Hepatocyte (in vitro differentiated cells): ENCODE data around the gene UBE2O. TPM values are rescaled to one million over a fixed set of nuclear protein-coding genes. Genes with fewer than 3 reads are reported as not detected.

ENCODE experiments used
- DNase-seq: peaks from one replicate; pipeline ENCODE4 v3.0.0-alpha.2; 2016; ENCODE audit warnings: low spot score
- H2AFZ ChIP-seq: fragments of 200-600 bp; sonication (generic); 2 replicates; pipeline ENCODE4 v1.6.0; 2016; ENCODE audit warnings: antibody characterized with exemption, mild to moderate bottlenecking
- H3K27ac ChIP-seq: fragments of 200-600 bp; sonication (generic); 2 replicates; pipeline ENCODE4 v1.5.1; 2016; ENCODE audit warnings: mild to moderate bottlenecking
- H3K27me3 ChIP-seq: fragments of 200-600 bp; sonication (generic); 2 replicates; pipeline ENCODE4 v1.6.1; 2016
- H3K36me3 ChIP-seq: fragments of 200-600 bp; sonication (generic); replicated peaks from 2 replicates; pipeline ENCODE4 v1.5.1; 2016; ENCODE audit warnings: low read depth; ENCODE audit not compliant: insufficient read depth
- H3K4me1 ChIP-seq: fragments of 200-600 bp; sonication (generic); 2 replicates; pipeline ENCODE4 v1.5.1; 2016; ENCODE audit warnings: mild to moderate bottlenecking, moderate library complexity; ENCODE audit not compliant: insufficient read depth
- H3K4me2 ChIP-seq: fragments of 200-600 bp; sonication (generic); 2 replicates; pipeline ENCODE4 v1.6.0; 2016
- H3K4me3 ChIP-seq: fragments of 200-600 bp; sonication (generic); 2 replicates; pipeline ENCODE4 v1.5.1; 2016; ENCODE audit warnings: mild to moderate bottlenecking
- H3K79me2 ChIP-seq: fragments of 200-600 bp; sonication (generic); 2 replicates; pipeline ENCODE4 v1.6.0; 2017; ENCODE audit warnings: mild to moderate bottlenecking
- H3K9me2 ChIP-seq: fragments of 200-600 bp; sonication (generic); replicated peaks from 2 replicates; pipeline ENCODE4 v1.6.0; 2017; ENCODE audit warnings: mild to moderate bottlenecking; ENCODE audit not compliant: insufficient read depth
- H3K9me3 ChIP-seq: fragments of 200-600 bp; sonication (generic); 2 replicates; pipeline ENCODE4 v1.5.1; 2016; ENCODE audit warnings: low read depth, mild to moderate bottlenecking
- H4K20me1 ChIP-seq: fragments of 200-600 bp; sonication (generic); 2 replicates; pipeline ENCODE4 v1.6.0; 2016; ENCODE audit warnings: mild to moderate bottlenecking; ENCODE audit not compliant: insufficient read depth, poor library complexity, severe bottlenecking
- CTCF ChIP-seq: fragments of 200-600 bp; sonication (generic); IDR thresholded peaks from 2 replicates; pipeline ENCODE4 v1.5.1; 2016; ENCODE audit warnings: antibody characterized with exemption, mild to moderate bottlenecking; ENCODE audit not compliant: poor library complexity
- EZH2 ChIP-seq: fragments of 200-600 bp; sonication (generic); IDR thresholded peaks from 2 replicates; pipeline ENCODE4 v1.6.1; 2016; ENCODE audit warnings: antibody characterized with exemption, mild to moderate bottlenecking, borderline replicate concordance
- EZH2phosphoT487 ChIP-seq: fragments of 200-600 bp; sonication (generic); IDR thresholded peaks from one replicate; pipeline ENCODE4 v1.6.1; 2018; ENCODE audit warnings: antibody characterized with exemption, mild to moderate bottlenecking, low read depth, moderate library complexity; ENCODE audit not compliant: unreplicated experiment, severe bottlenecking
- WGBS: methylation state at CpG from one replicate; pipeline ENCODE4 v1.1.6; 2016; ENCODE audit warnings: low lambda C conversion rate; ENCODE audit errors: missing lambda C conversion rate; 5-methylcytosine and 5-hydroxymethylcytosine counted together
- polyA plus RNA-seq: library from polyadenylated mRNA; unstranded; fragments of >200 nt; fragmentation: Nextera tagmentation; extraction: Ambion mirVana; gene quantifications from 2 replicates; pipeline ENCODE4 v1.2.1, GENCODE V29; 2016
- total RNA-seq: library from RNA; depleted of rRNA; stranded (reverse); fragments of >200 nt; gene quantifications from 2 replicates; pipeline ENCODE4 v1.2.3, GENCODE V29; 2014

Gene UBE2O
- total and polyA plus RNA-seq, 2 experiments from 2014 or later, result 9.7 to 15.2 TPM

GRCh38 chr17:76451506-76451905 lies 1.4 kb downstream of the UBE2O start:
- H3K4me2 ChIP-seq, result peak overlapping the region; percentile 92
- H3K36me3 ChIP-seq, result no peaks in the 10 kb centered on the region
- no peak overlapping the region for H3K4me3 ChIP-seq
- peaks cover 39% of the 10 kb centered on the region for H4K20me1 ChIP-seq
- no peaks in the 10 kb centered on the region for H3K27me3 ChIP-seq
- no peak overlapping the region for H3K27ac ChIP-seq
- no peaks in the 10 kb centered on the region for H3K9me3 ChIP-seq
- TF ChIP-seq EZH2phosphoT487 (no peak), EZH2 (no peak), CTCF (no peak)
- no peaks in the 10 kb centered on the region for H3K9me2 ChIP-seq
- no peak for DNase-seq
- 56% methylated on average over 6 of the region's 6 CpGs for WGBS
- H3K4me1 ChIP-seq, result peaks cover 18% of the 10 kb centered on the region
- no peak overlapping the region for H2AFZ ChIP-seq
- H3K79me2 ChIP-seq, result peaks cover 61% of the 10 kb centered on the region

GRCh38 chr17:76449126-76449525 lies 3.8 kb downstream of the UBE2O start:
- no peak for DNase-seq
- no peak for TF ChIP-seq EZH2phosphoT487
- peaks cover 54% of the 10 kb centered on the region for H4K20me1 ChIP-seq
- WGBS, result 93% methylated on average over 6 of the region's 6 CpGs
- H3K79me2 ChIP-seq, result peaks cover 83% of the 10 kb centered on the region
- H3K36me3 ChIP-seq, result no peaks in the 10 kb centered on the region
- H3K9me2 ChIP-seq, result no peaks in the 10 kb centered on the region
- no peak overlapping the region for H2AFZ ChIP-seq
- no peaks in the 10 kb centered on the region for H3K9me3 ChIP-seq
- H3K27ac ChIP-seq, result no peak overlapping the region
- no peak overlapping the region for H3K4me3 ChIP-seq
- H3K27me3 ChIP-seq, result no peaks in the 10 kb centered on the region
- H3K4me2 ChIP-seq, result no peak overlapping the region
- H3K4me1 ChIP-seq, result peaks cover 30% of the 10 kb centered on the region

- Histone ChIP-seq H3K36me3 (no peaks in the 10 kb centered on the region), H3K9me2 (no peaks in the 10 kb centered on the region), H3K4me2 (no peak overlapping the region), H3K27me3 (no peaks in the 10 kb centered on the region), H3K27ac (no peak overlapping the region), H3K79me2 (peaks cover 94% of the 10 kb centered on the region), H3K9me3 (no peaks in the 10 kb centered on the region), H4K20me1 (peaks cover 54% of the 10 kb centered on the region), H2AFZ (no peak overlapping the region), H3K4me3 (no peak overlapping the region), H3K4me1 (peaks cover 30% of the 10 kb centered on the region)
- 89% methylated on average over 7 of the region's 7 CpGs for WGBS
- TF ChIP-seq EZH2 (no peak), CTCF (no peak), EZH2phosphoT487 (no peak)
- DNase-seq, result no peak
Measured at GRCh38 chr17:76447931-76448652, 4.9 kb downstream of the UBE2O start.

GRCh38 chr17:76446449-76447231 lies 6.3 kb downstream of the UBE2O start:
- no peaks in the 10 kb centered on the region for H3K27me3 ChIP-seq
- H3K4me1 ChIP-seq, result peaks cover 26% of the 10 kb centered on the region
- 59% methylated on average over 9 of the region's 9 CpGs for WGBS
- H2AFZ ChIP-seq, result no peak overlapping the region
- no peaks in the 10 kb centered on the region for H3K9me2 ChIP-seq
- H3K36me3 ChIP-seq, result no peaks in the 10 kb centered on the region
- H3K27ac ChIP-seq, result peak overlapping the region; percentile 18
- DNase-seq, result peak; percentile 73
- H4K20me1 ChIP-seq, result peaks cover 51% of the 10 kb centered on the region
- peaks cover 97% of the 10 kb centered on the region for H3K79me2 ChIP-seq
- no peak overlapping the region for H3K4me3 ChIP-seq
- no peaks in the 10 kb centered on the region for H3K9me3 ChIP-seq
- TF ChIP-seq EZH2phosphoT487 (no peak), CTCF (no peak), EZH2 (no peak)
- peak overlapping the region; percentile 43 for H3K4me2 ChIP-seq
